ENCODE results near the gene LRRC17.

The LRRC17 gene

GRCh38 chr7:102994567-102994966, 81.8 kb downstream of the LRRC17 start:
- H3K4me2 ChIP-seq (ENCODE audit: insufficient read depth, low read length), result no peak overlapping the region
- H3K4me3 ChIP-seq (ENCODE audit: low read depth in 1 of 2, low read length in 2 of 2), result no peak overlapping the region
- no peaks in the 10 kb centered on the region for H4K20me1 ChIP-seq (ENCODE audit: insufficient read depth, low read length)
- H3K79me2 ChIP-seq (ENCODE audit: insufficient read depth, low read length), result no peaks in the 10 kb centered on the region
- no peaks in the 10 kb centered on the region for H3K36me3 ChIP-seq (ENCODE audit: insufficient read depth, low read length)
- H2AFZ ChIP-seq (ENCODE audit: low read depth, low read length), result no peak overlapping the region
- H3K27ac ChIP-seq (ENCODE audit: low read length), result no peak overlapping the region
- H3K9me3 ChIP-seq (ENCODE audit: insufficient read depth, low read length, severe bottlenecking), result no peaks in the 10 kb centered on the region
- H3K4me1 ChIP-seq (ENCODE audit: insufficient read depth, low read length), result no peaks in the 10 kb centered on the region
- peaks cover 4% of the 10 kb centered on the region for H3K27me3 ChIP-seq (ENCODE audit: insufficient read depth, low read length, poor library complexity)
- no peak for ATAC-seq (ENCODE audit: insufficient read depth, low read depth)
- TF ChIP-seq CTCF (IDR thresholded peaks at IDR 0.05; ENCODE audit: borderline replicate concordance, extremely low read depth, low read length, poor library complexity, severe bottlenecking), result no peak
- TF ChIP-seq EZH2 (IDR thresholded peaks at IDR 0.05; ENCODE audit: borderline replicate concordance, low read depth, low read length, severe bottlenecking), result no peak
- DNase-seq, result no peak
- H3K9ac ChIP-seq (ENCODE audit: low read depth, low read length), result no peak overlapping the region
